H1 (cell line): ENCODE measurements around the gene CTBP2. TPM values are rescaled to one million over a fixed set of nuclear protein-coding genes. Genes with fewer than 3 reads are reported as not detected.

ENCODE experiments used
- CTCF ChIA-PET: fragments of 300-600 bp; sonication (Branson Sonifier 250); formaldehyde crosslinking; loops from one replicate; lab custom pipeline; 2021; ENCODE audit not compliant: partially characterized antibody; lab: Charles Lee
- POLR2A ChIA-PET: fragments of 300-600 bp; sonication (Branson Sonifier 250); formaldehyde crosslinking; loops from one replicate; lab custom pipeline; 2021; ENCODE audit warnings: inconsistent platforms; ENCODE audit not compliant: partially characterized antibody; lab: Charles Lee
- DNase-seq, 2 experiments: peaks; one replicate each; pipeline versions ENCODE4 v3.0.0 to v3.0.0-alpha.2; 2010 to 2022; ENCODE audit warnings: low spot score in 2 of 2, low read depth in 1 of 2, mixed read lengths in 1 of 2
- FAIRE-seq: peaks from 2 replicates; lab custom pipeline; 2011; peaks lifted over from hg19 to GRCh38; lab: Jason Lieb, UNC
- H2AFZ ChIP-seq: 2 replicates; pipeline ENCODE4 v1.8.1; 2012; ENCODE audit warnings: low read length, inconsistent platforms
- H2AK5ac ChIP-seq: 2 replicates; pipeline ENCODE4 v1.6.1; 2013; ENCODE audit warnings: low read depth, low read length
- H2BK120ac ChIP-seq: replicated peaks from 2 replicates; pipeline ENCODE3; 2013; ENCODE audit warnings: low read depth, low read length, inconsistent platforms
- H2BK12ac ChIP-seq: 2 replicates; pipeline ENCODE4 v1.6.1; 2013; ENCODE audit warnings: low read depth, low read length
- H2BK15ac ChIP-seq: 2 replicates; pipeline ENCODE4 v1.6.1; 2013; ENCODE audit warnings: low read length
- H2BK20ac ChIP-seq: 2 replicates; pipeline ENCODE4 v1.6.1; 2013; ENCODE audit warnings: low read length
- H2BK5ac ChIP-seq: 2 replicates; pipeline ENCODE4 v1.6.1; 2013; ENCODE audit warnings: low read depth, low read length
- H3K14ac ChIP-seq: 2 replicates; pipeline ENCODE4 v1.6.1; 2013; ENCODE audit warnings: inconsistent platforms; ENCODE audit not compliant: insufficient read length
- H3K18ac ChIP-seq: 2 replicates; pipeline ENCODE4 v1.6.1; 2013; ENCODE audit warnings: low read length; ENCODE audit errors: extremely low read depth
- H3K23ac ChIP-seq: 2 replicates; pipeline ENCODE4 v1.6.1; 2013; ENCODE audit warnings: inconsistent platforms; ENCODE audit not compliant: insufficient read length
- H3K23me2 ChIP-seq: 2 replicates; pipeline ENCODE4 v1.6.1; 2013; ENCODE audit warnings: low read depth, low read length
- H3K27ac ChIP-seq: 2 replicates; pipeline ENCODE4 v1.6.1; 2011; ENCODE audit warnings: low read depth, low read length, inconsistent platforms
- H3K27me3 ChIP-seq, 4 experiments: replicated peaks in 1 of 4; 1 replicate in 1 of 4; 2 replicates in 3 of 4; pipeline versions ENCODE4 v1.6.1 to v1.8.1; 2011 to 2013; ENCODE audit warnings: low read length in 3 of 4, mild to moderate bottlenecking in 3 of 4, inconsistent platforms in 2 of 4, mixed read lengths in 2 of 4, moderate library complexity in 1 of 4; ENCODE audit not compliant: control insufficient read depth in 3 of 4, insufficient read depth in 3 of 4; ENCODE audit errors: extremely low read depth in 1 of 4
- H3K36me3 ChIP-seq, 4 experiments: 2 replicates each; pipeline versions ENCODE4 v1.6.1 to v1.8.1; 2011 to 2013; ENCODE audit warnings: mild to moderate bottlenecking in 4 of 4, low read length in 3 of 4, moderate library complexity in 2 of 4, control low read depth in 1 of 4, inconsistent platforms in 1 of 4; ENCODE audit not compliant: insufficient read depth in 4 of 4, control insufficient read depth in 2 of 4
- H3K4ac ChIP-seq: replicated peaks from 2 replicates; pipeline ENCODE3; 2013; ENCODE audit warnings: low read length, low read depth, mixed read lengths, inconsistent platforms; ENCODE audit not compliant: insufficient read length
- H3K4me1 ChIP-seq, 4 experiments: replicated peaks in 1 of 4; 1 replicate in 1 of 4; 2 replicates in 3 of 4; pipeline versions ENCODE4 v1.6.1 to v1.8.1; 2011 to 2013; ENCODE audit warnings: low read length in 3 of 4, inconsistent platforms in 2 of 4, mixed read lengths in 1 of 4; ENCODE audit not compliant: insufficient read depth in 4 of 4, control insufficient read depth in 3 of 4
- H3K4me2 ChIP-seq, 2 experiments: 2 replicates each; pipeline versions ENCODE4 v1.6.1 to v1.8.1; 2011 to 2013; ENCODE audit warnings: low read depth in 2 of 2, low read length in 2 of 2, control low read depth in 1 of 2, inconsistent platforms in 1 of 2, mild to moderate bottlenecking in 1 of 2; ENCODE audit not compliant: insufficient read depth in 1 of 2
- H3K4me3 ChIP-seq, 4 experiments: fragments of 200-600, 300-600 bp in 1 of 4; sonication (generic), shearing (Covaris generic), sonication (Bioruptor Twin) in 1 of 4; 2 replicates each; pipeline versions ENCODE4 v1.5.1 to v1.8.1; 2011 to 2016; ENCODE audit warnings: low read length in 4 of 4, low read depth in 3 of 4, control low read depth in 2 of 4, inconsistent platforms in 2 of 4, mild to moderate bottlenecking in 2 of 4, mixed read lengths in 1 of 4, moderate library complexity in 1 of 4; ENCODE audit not compliant: insufficient read depth in 2 of 4; ENCODE audit errors: extremely low read depth in 1 of 4
- H3K56ac ChIP-seq: replicated peaks from 2 replicates; pipeline ENCODE3; 2013; ENCODE audit warnings: low read depth, mild to moderate bottlenecking, mixed read lengths, low read length, inconsistent platforms; ENCODE audit not compliant: insufficient read length
- H3K79me1 ChIP-seq: 2 replicates; pipeline ENCODE4 v1.6.1; 2013; ENCODE audit warnings: low read depth, low read length, control low read depth
- H3K79me2 ChIP-seq, 2 experiments: 2 replicates each; pipeline versions ENCODE4 v1.6.1 to v1.8.1; 2012 to 2013; ENCODE audit warnings: low read length in 2 of 2, mild to moderate bottlenecking in 2 of 2, inconsistent platforms in 1 of 2; ENCODE audit not compliant: insufficient read depth in 2 of 2, control insufficient read depth in 1 of 2
- H3K9ac ChIP-seq, 4 experiments: replicated peaks in 1 of 4; 1 replicate in 1 of 4; 2 replicates in 3 of 4; pipeline versions ENCODE4 v1.6.1 to v1.8.1; 2011 to 2013; ENCODE audit warnings: low read depth in 3 of 4, low read length in 3 of 4, control low read depth in 2 of 4, mild to moderate bottlenecking in 2 of 4, moderate library complexity in 2 of 4, inconsistent platforms in 1 of 4; ENCODE audit errors: extremely low read depth in 1 of 4
- H3K9me3 ChIP-seq, 2 experiments: 2 replicates each; pipeline versions ENCODE4 v1.6.1 to v1.8.1; 2012 to 2013; ENCODE audit warnings: mild to moderate bottlenecking in 2 of 2, moderate library complexity in 2 of 2, control low read depth in 1 of 2, inconsistent platforms in 1 of 2, low read depth in 1 of 2, low read length in 1 of 2, mixed read lengths in 1 of 2; ENCODE audit not compliant: insufficient read depth in 2 of 2
- H4K20me1 ChIP-seq, 2 experiments: replicated peaks in 1 of 2; 2 replicates each; pipeline versions ENCODE3 to v1.8.1; 2011 to 2013; ENCODE audit warnings: inconsistent platforms in 2 of 2, low read length in 2 of 2, mild to moderate bottlenecking in 1 of 2; ENCODE audit not compliant: insufficient read depth in 2 of 2, control insufficient read depth in 1 of 2
- H4K5ac ChIP-seq: 2 replicates; pipeline ENCODE4 v1.6.1; 2013; ENCODE audit warnings: low read length, low read depth, mixed read lengths, inconsistent platforms; ENCODE audit not compliant: insufficient read length
- H4K8ac ChIP-seq: 2 replicates; pipeline ENCODE4 v1.8.0; 2013; ENCODE audit warnings: mild to moderate bottlenecking, moderate library complexity, low read length, inconsistent platforms; ENCODE audit not compliant: insufficient read depth; ENCODE audit errors: extremely low read depth
- H4K91ac ChIP-seq: replicated peaks from 2 replicates; pipeline ENCODE3; 2013; ENCODE audit warnings: low read length, mixed read lengths, inconsistent platforms; ENCODE audit not compliant: insufficient read length
- CREB1 ChIP-seq: IDR thresholded peaks from 2 replicates; pipeline ENCODE4 v1.6.1; 2012; ENCODE audit warnings: inconsistent platforms
- EZH2 ChIP-seq: fragments of 200-600 bp; sonication (generic); IDR thresholded peaks from 2 replicates; pipeline ENCODE4 v1.7.1; 2012; ENCODE audit warnings: low read depth, mild to moderate bottlenecking, moderate library complexity, low read length, inconsistent platforms; ENCODE audit not compliant: severe bottlenecking
- SIX5 ChIP-seq: IDR thresholded peaks from 2 replicates; pipeline ENCODE4 v1.6.1; 2011; ENCODE audit warnings: mild to moderate bottlenecking, low read depth, low read length
- SP2 ChIP-seq: IDR thresholded peaks from 2 replicates; pipeline ENCODE4 v1.6.1; 2012; ENCODE audit warnings: mild to moderate bottlenecking, low read length, inconsistent platforms
- TBP ChIP-seq: IDR thresholded peaks from 2 replicates; pipeline ENCODE4 v1.6.1; 2011; ENCODE audit warnings: low read depth, low read length, improper control_type of control experiment
- WGBS, 2 experiments: shearing (Covaris generic) in 1 of 2; methylation state at CpG; one replicate each; pipeline versions ENCODE4 v1.1.6 to v1.1.7; 2013 to 2015; ENCODE audit warnings: low lambda C conversion rate in 2 of 2, mixed read lengths in 2 of 2, inconsistent platforms in 1 of 2, low coverage in 1 of 2, missing lambda C conversion rate in 1 of 2; ENCODE audit not compliant: insufficient replicate concordance in 2 of 2, insufficient coverage in 1 of 2, insufficient read length in 1 of 2; ENCODE audit errors: extremely low coverage in 1 of 2, missing lambda C conversion rate in 1 of 2; 5-methylcytosine and 5-hydroxymethylcytosine counted together
- polyA plus RNA-seq, 7 experiments: library from polyadenylated mRNA; depleted of rRNA in 3 of 7; stranded (reverse) in 5 of 7; unstranded in 2 of 7; fragments of >200 nt in 5 of 7; fragments of 200-250 nt in 2 of 7; gene quantifications; 1 replicate in 5 of 7; 2 replicates in 1 of 7; 4 replicates in 1 of 7; pipeline versions ENCODE4 v1.2.1 to v1.2.3, GENCODE V29; 2011 to 2013; ENCODE audit warnings: missing spikeins in 2 of 7, mixed read lengths in 2 of 7
- total RNA-seq: library from RNA; stranded (reverse); fragmentation: NEBNext Ultra II Directional; extraction: Animal tissue kit (Norgen Biotek cat#: 25700); gene quantifications from 2 replicates; pipeline ENCODE4 v1.2.1, GENCODE V29; 2021

CTBP2 gene
- total and polyA plus RNA-seq, 2 of the 8 experiments (the other 6 are each of a cell fraction or from before 2014, with no cell fraction given): 208 to 221 TPM

DNA sequence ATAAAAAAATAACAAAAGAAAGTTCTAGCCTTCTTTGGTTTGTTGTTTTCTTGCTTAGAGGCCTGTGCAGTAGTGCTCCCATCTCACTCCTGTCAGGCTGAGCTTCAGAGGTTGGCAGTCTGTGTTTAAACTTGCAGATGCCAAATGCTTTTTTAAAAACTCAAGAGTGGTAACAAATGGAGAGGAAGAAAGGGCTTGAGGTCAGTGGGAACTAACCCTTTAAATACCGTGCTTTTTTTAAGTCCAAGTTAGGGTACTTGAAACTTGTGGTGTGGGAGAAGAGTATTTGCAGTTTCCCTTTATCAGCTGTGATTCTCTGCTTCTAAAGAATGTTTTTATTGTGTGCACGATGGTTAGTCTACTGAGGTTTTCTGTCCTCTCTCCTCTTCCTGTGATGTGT is 189.1 kb downstream of the CTBP2 start:
- Histone ChIP-seq H2BK5ac (no peak overlapping the region), H2BK120ac (no peak overlapping the region), H3K4me3 (no peak overlapping the region), H3K9me3 (no peaks in the 10 kb centered on the region), H3K27ac (no peak overlapping the region), H2BK20ac (no peak overlapping the region), H2AFZ (no peak overlapping the region), H2AK5ac (no peak overlapping the region), H3K23ac (no peak overlapping the region), H3K23me2 (no peaks in the 10 kb centered on the region), H3K4ac (no peak overlapping the region), H3K9ac (no peak overlapping the region), H2BK15ac (no peak overlapping the region), H4K5ac (no peak overlapping the region), H3K18ac (no peak overlapping the region), H3K79me1 (peaks cover 8% of the 10 kb centered on the region; the same call in 1 of the 2 replicates), H3K14ac (no peak overlapping the region), H4K91ac (no peak overlapping the region), H3K79me2 (peaks cover 0 to 36% of the 10 kb centered on the region in 2 experiments; a peak in 3 of 4 replicates), H3K36me3 (peaks cover 0 to 33% (median 12%) of the 10 kb centered on the region in 4 experiments; a peak in 5 of 8 replicates), H4K8ac (no peak overlapping the region), H3K27me3 (peaks cover 0 to 2% (median 0%) of the 10 kb centered on the region in 4 experiments; a peak in 1 of 7 replicates), H2BK12ac (no peak overlapping the region), H3K4me1 (no peaks in the 10 kb centered on the region), H3K56ac (no peak overlapping the region), H3K4me2 (no peak overlapping the region), H4K20me1 (peaks cover 2 to 3% of the 10 kb centered on the region in 2 experiments)
- ChIA-PET CTCF (interaction anchor here (0.7 to 1.3 kb wide), 4 partner anchors 12 to 611 kb away, joined by 3 to 5 read pairs (median 4); no protein-coding TSS in a partner anchor), POLR2A (no interaction called here)
- no peak for DNase-seq
- no peak for FAIRE-seq
- TF ChIP-seq CREB1 (no peak), SP2 (no peak), SIX5 (no peak), TBP (no peak), EZH2 (no peak)
- WGBS, 2 experiments: 92% methylated on average over 2 of the region's 2 CpGs; no CpG with 5 or more reads in 1 of the 2 experiments
